HCT116 (cell line): Measurements from ENCODE around the gene OXCT2.

Experiments
- CBX3 ChIP-seq: IDR thresholded peaks from 2 replicates; pipeline ENCODE4 v1.6.1; 2012; ENCODE audit warnings: low read depth
- CTCF ChIP-seq, 3 experiments: fragments of 200-600 bp in 1 of 3; sonication (generic) in 1 of 3; IDR thresholded peaks in 2 of 3; conservative IDR thresholded peaks in 1 of 3; 2 replicates each; pipeline ENCODE4 v1.5.1; 2012 to 2017; ENCODE audit warnings: low read depth in 2 of 3, low read length in 2 of 3, antibody characterized with exemption in 1 of 3, borderline replicate concordance in 1 of 3, control low read depth in 1 of 3, mild to moderate bottlenecking in 1 of 3, mixed read lengths in 1 of 3, mixed run types in 1 of 3, moderate library complexity in 1 of 3; ENCODE audit not compliant: insufficient read depth in 1 of 3
- ELF1 ChIP-seq: IDR thresholded peaks from 2 replicates; pipeline ENCODE4 v1.6.1; 2012; ENCODE audit warnings: low read depth, borderline replicate concordance
- EZH2 ChIP-seq: fragments of 200-600 bp; sonication (generic); IDR thresholded peaks from 2 replicates; pipeline ENCODE4 v1.6.1; 2017; ENCODE audit warnings: antibody characterized with exemption, mixed run types
- POLR2A ChIP-seq: IDR thresholded peaks from 2 replicates; pipeline ENCODE4 v1.7.0; 2011; ENCODE audit warnings: borderline replicate concordance; ENCODE audit not compliant: insufficient read depth, insufficient read length; ENCODE audit errors: extremely low read depth
- POLR2AphosphoS5 ChIP-seq: IDR thresholded peaks from 2 replicates; pipeline ENCODE4 v1.6.1; 2011; ENCODE audit warnings: mild to moderate bottlenecking, low read depth, low read length, moderate library complexity
- REST ChIP-seq: IDR thresholded peaks from 2 replicates; pipeline ENCODE4 v1.6.1; 2012; ENCODE audit warnings: low read depth
- SRF ChIP-seq: IDR thresholded peaks from 2 replicates; pipeline ENCODE4 v1.6.1; 2012; ENCODE audit warnings: low read depth
- YY1 ChIP-seq: IDR thresholded peaks from 2 replicates; pipeline ENCODE4 v1.6.1; 2011; ENCODE audit warnings: low read length, low read depth, moderate library complexity, mild to moderate bottlenecking; ENCODE audit not compliant: insufficient replicate concordance; ENCODE audit errors: extremely low read depth

GRCh38 chr1:39788426-39788757 is 17.2 kb upstream of the OXCT2 start:
- no peak for TF ChIP-seq REST
- no peak for TF ChIP-seq CTCF (IDR thresholded peaks at IDR 0.05 in 2 of 3, conservative IDR thresholded peaks at IDR 0.05 in 1 of 3; ENCODE audit: borderline replicate concordance in 1 of 3, insufficient read depth in 1 of 3, low read depth in 2 of 3, low read length in 2 of 3)
- no peak for TF ChIP-seq CBX3
- TF ChIP-seq ELF1 = no peak
- no peak for TF ChIP-seq EZH2
- TF ChIP-seq POLR2A = no peak
- TF ChIP-seq POLR2AphosphoS5 = no peak
- no peak for TF ChIP-seq SRF
- TF ChIP-seq YY1 = no peak
